HL-60 (cell line): ENCODE results near the gene MKI67.
"Not testable (repeated sequence)": the region's sequence is repeated elsewhere in the genome, so short reads cannot be mapped to it uniquely, and the experiment has no call there.

Source experiments
- DNase-seq, 2 experiments: peaks; one replicate each; pipeline ENCODE4 v3.0.0-alpha.2; 2010 to 2020; ENCODE audit warnings: low read depth in 1 of 2, low spot score in 1 of 2
- H3K27ac ChIP-seq: fragments of 250-450 bp; sonication (Bioruptor Pico); replicated peaks from 2 replicates; pipeline ENCODE4 v1.5.1; 2020; ENCODE audit warnings: mild to moderate bottlenecking, moderate library complexity
- H3K27me3 ChIP-seq: fragments of 250-450 bp; sonication (Bioruptor Pico); 2 replicates; pipeline ENCODE4 v1.5.1; 2021; ENCODE audit warnings: mild to moderate bottlenecking, moderate library complexity; ENCODE audit not compliant: insufficient read depth, poor library complexity, severe bottlenecking
- H3K4me3 ChIP-seq: replicated peaks from 2 replicates; pipeline ENCODE4 v1.5.1; 2011; ENCODE audit warnings: mild to moderate bottlenecking, control low read depth, low read length; ENCODE audit not compliant: insufficient read depth
- GABPA ChIP-seq: IDR thresholded peaks from 2 replicates; pipeline ENCODE4 v1.6.1; 2012; ENCODE audit warnings: low read depth
- POLR2AphosphoS5 ChIP-seq: IDR thresholded peaks from 2 replicates; pipeline ENCODE4 v1.6.1; 2012; ENCODE audit warnings: low read depth
- SPI1 ChIP-seq: IDR thresholded peaks from 2 replicates; pipeline ENCODE4 v1.6.1; 2012; ENCODE audit warnings: low read depth, mild to moderate bottlenecking, borderline replicate concordance
- TF ChIP-seq, protein P1 (sequence below): IDR thresholded peaks from one replicate; pipeline ENCODE4 v1.5.1; 2011; ENCODE audit warnings: low read length, control low read depth, inconsistent platforms; ENCODE audit not compliant: insufficient read depth
- TF ChIP-seq, protein P2 (sequence below): IDR thresholded peaks from 2 replicates; pipeline ENCODE4 v1.6.1; 2012; ENCODE audit warnings: low read depth; ENCODE audit not compliant: insufficient replicate concordance

Gene MKI67

DNA sequence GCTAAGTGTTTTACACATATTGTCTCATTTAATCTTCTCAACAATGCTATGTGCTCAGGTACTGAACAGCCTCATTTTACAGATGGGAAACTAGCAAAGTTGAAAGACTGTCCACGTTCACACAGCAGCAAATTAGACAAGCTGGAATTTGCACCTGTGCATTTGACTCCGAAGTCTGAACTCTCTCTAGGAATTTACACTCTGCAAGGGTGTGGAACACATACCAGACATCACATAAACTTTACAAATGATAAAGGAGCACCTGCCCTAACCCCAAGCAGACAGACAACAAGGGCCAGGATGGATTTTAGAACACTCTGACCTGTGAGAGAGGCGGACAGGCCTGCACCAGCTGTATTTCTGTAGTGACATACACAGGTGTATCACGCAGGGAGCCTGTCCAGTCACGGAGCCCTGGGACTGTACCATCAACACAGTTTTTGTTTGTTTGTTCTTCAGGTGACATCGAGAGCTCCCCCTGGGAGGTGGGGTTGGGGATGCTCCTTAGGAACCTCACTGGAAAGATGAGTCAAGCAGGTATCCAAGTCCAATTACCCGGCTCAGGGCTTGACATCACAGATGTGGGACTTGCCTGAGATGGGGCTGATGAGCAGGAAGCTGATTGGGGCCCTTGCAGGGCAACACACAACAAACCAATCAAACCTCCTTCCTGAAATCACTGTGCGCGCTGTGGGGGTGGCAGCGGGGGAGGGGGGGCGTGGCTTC lies 31.0 kb downstream of the MKI67 start:
- DNase-seq: no peak
- Histone ChIP-seq H3K27me3 (no peaks in the 10 kb centered on the region), H3K27ac (no peak overlapping the region), H3K4me3 (no peak overlapping the region)
- no peak for TF ChIP-seq SPI1

DNA sequence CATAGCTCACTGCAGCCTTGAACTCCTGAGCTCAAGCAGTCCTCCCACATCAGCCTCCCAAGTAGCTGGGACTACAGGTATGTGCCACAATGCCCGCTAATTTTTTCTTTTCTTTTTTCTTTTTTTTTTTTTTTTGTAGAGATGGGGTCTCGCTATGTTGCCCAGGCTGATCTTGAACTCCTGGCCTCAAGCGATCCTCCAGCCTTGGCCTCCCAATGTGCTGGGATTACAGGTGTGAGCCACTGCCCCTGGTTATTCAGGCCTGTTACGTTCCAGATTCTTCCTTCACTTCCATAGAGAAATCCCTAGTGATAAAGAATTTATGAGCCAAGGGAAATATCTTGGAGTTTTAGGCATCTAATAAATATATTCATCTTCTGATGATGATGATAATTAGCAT lies 31.6 kb downstream of the MKI67 start:
- H3K27me3 ChIP-seq, H3K27ac ChIP-seq, H3K4me3 ChIP-seq, DNase-seq: not testable (repeated sequence)

DNA sequence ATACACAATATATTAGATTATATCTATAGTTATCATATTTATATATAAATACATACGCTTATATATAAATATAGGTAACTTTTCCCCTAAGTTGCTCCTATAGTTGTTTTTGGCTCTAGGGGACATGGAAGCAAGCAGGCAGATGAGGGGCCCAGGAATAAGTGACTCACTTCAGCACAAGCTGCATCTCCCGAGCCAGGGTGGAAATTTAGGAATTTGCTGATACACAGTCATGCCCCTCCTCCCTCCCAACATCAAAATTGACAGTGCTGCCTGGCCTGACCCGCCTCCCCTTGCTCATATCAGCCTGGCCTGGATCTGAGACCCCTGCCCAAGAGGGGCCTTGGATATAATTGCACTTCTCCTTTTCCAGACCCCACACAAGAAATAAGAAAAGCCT lies 33.8 kb downstream of the MKI67 start:
- TF ChIP-seq, protein P1, sequence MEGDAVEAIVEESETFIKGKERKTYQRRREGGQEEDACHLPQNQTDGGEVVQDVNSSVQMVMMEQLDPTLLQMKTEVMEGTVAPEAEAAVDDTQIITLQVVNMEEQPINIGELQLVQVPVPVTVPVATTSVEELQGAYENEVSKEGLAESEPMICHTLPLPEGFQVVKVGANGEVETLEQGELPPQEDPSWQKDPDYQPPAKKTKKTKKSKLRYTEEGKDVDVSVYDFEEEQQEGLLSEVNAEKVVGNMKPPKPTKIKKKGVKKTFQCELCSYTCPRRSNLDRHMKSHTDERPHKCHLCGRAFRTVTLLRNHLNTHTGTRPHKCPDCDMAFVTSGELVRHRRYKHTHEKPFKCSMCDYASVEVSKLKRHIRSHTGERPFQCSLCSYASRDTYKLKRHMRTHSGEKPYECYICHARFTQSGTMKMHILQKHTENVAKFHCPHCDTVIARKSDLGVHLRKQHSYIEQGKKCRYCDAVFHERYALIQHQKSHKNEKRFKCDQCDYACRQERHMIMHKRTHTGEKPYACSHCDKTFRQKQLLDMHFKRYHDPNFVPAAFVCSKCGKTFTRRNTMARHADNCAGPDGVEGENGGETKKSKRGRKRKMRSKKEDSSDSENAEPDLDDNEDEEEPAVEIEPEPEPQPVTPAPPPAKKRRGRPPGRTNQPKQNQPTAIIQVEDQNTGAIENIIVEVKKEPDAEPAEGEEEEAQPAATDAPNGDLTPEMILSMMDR: no peak
- TF ChIP-seq GABPA (no peak), POLR2AphosphoS5 (no peak), SPI1 (no peak)
- TF ChIP-seq, protein P2, sequence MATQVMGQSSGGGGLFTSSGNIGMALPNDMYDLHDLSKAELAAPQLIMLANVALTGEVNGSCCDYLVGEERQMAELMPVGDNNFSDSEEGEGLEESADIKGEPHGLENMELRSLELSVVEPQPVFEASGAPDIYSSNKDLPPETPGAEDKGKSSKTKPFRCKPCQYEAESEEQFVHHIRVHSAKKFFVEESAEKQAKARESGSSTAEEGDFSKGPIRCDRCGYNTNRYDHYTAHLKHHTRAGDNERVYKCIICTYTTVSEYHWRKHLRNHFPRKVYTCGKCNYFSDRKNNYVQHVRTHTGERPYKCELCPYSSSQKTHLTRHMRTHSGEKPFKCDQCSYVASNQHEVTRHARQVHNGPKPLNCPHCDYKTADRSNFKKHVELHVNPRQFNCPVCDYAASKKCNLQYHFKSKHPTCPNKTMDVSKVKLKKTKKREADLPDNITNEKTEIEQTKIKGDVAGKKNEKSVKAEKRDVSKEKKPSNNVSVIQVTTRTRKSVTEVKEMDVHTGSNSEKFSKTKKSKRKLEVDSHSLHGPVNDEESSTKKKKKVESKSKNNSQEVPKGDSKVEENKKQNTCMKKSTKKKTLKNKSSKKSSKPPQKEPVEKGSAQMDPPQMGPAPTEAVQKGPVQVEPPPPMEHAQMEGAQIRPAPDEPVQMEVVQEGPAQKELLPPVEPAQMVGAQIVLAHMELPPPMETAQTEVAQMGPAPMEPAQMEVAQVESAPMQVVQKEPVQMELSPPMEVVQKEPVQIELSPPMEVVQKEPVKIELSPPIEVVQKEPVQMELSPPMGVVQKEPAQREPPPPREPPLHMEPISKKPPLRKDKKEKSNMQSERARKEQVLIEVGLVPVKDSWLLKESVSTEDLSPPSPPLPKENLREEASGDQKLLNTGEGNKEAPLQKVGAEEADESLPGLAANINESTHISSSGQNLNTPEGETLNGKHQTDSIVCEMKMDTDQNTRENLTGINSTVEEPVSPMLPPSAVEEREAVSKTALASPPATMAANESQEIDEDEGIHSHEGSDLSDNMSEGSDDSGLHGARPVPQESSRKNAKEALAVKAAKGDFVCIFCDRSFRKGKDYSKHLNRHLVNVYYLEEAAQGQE: no peak
- H3K4me3 ChIP-seq: no peak overlapping the region
- no peak overlapping the region for H3K27ac ChIP-seq

DNA sequence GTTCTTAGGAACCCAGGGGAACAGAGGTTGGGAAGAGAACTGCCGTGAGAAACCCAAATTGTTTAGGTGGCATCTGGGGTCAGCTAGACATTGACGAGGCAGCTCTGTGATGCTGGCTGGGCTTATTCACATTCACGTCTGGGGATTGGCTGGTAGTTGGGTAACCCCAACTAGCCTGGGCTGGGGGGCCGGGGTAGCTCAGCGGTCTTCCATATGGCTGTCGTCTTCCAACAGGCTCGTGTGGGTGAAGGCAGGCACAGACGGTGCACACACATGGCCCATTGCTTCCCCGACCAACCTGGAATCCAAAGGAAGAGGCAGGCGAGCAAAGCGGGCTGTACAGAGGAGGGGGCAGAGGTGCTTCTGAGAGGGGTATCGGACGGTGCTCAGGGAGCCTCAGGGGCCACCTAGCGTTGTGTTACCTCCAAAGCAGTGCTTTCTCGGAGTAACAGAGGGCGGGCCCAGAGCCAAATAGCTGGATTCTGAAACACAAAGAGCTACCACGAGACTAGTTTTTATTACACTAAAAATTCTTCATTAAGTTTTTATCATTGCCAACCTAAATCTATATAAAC lies 34.5 kb downstream of the MKI67 start:
- Histone ChIP-seq H3K27ac (no peak overlapping the region), H3K27me3 (no peaks in the 10 kb centered on the region), H3K4me3 (no peak overlapping the region)
- TF ChIP-seq, protein P1: no peak
- TF ChIP-seq, protein P2: no peak
- TF ChIP-seq GABPA (no peak), SPI1 (no peak), POLR2AphosphoS5 (no peak)
- DNase-seq: no peak

More for the DNA sequence above, 33.8 kb downstream of the MKI67 start:
- DNase-seq: no peak
- H3K27me3 ChIP-seq: no peaks in the 10 kb centered on the region
